HG03039 (cell line): Measurements from ENCODE around the gene RELL2.

Source experiments
- ATAC-seq: cut with Tn5 transposase; IDR thresholded peaks from one replicate; pipeline ENCODE4 v1.9.1; 2021; ENCODE audit warnings: mild to moderate bottlenecking, moderate library complexity; ENCODE audit not compliant: unreplicated experiment

The RELL2 gene

GRCh38 chr5:141672841-141673813 lies 36.3 kb downstream of the RELL2 start:
- ATAC-seq, result no peak

GRCh38 chr5:141674747-141675146 lies 38.0 kb downstream of the RELL2 start:
- no peak for ATAC-seq

GRCh38 chr5:141675672-141676071 lies 38.9 kb downstream of the RELL2 start:
- no peak for ATAC-seq

GRCh38 chr5:141677415-141677814 lies 40.6 kb downstream of the RELL2 start:
- no peak for ATAC-seq

- no peak for ATAC-seq
Measured at GRCh38 chr5:141680178-141680577, 43.4 kb downstream of the RELL2 start.

- ATAC-seq, result no peak
Measured at GRCh38 chr5:141680751-141681201, 44.0 kb downstream of the RELL2 start.

GRCh38 chr5:141681295-141681694 lies 44.5 kb downstream of the RELL2 start:
- ATAC-seq, result no peak

GRCh38 chr5:141681695-141682641 lies 45.2 kb downstream of the RELL2 start, which contains the start of gene ARAP3:
Gene ARAP3 (minus strand): TSS chr5:141682230. CDS start chr5:141680486, 1,744 bp downstream.
- ATAC-seq, result no peak

GRCh38 chr5:141683596-141684141 lies 46.9 kb downstream of the RELL2 start:
- no peak for ATAC-seq

- no peak for ATAC-seq
Measured at GRCh38 chr5:141685591-141685990, 48.8 kb downstream of the RELL2 start.

- ATAC-seq, result no peak
Measured at GRCh38 chr5:141686648-141687416, 50.0 kb downstream of the RELL2 start.
